Measurements from ENCODE around the gene ZNF33B.

The ZNF33B gene

GRCh38 chr10:42552188-42553063, 85.9 kb downstream of the ZNF33B start:
- peak overlapping the region; percentile 81 for H3K4me3 ChIP-seq (ENCODE audit: low read depth, low read length)
- peak; percentile 87 for TF ChIP-seq MAX (IDR thresholded peaks at IDR 0.05; ENCODE audit: low read depth, low read length)
- peak; percentile 68 for TF ChIP-seq MYC (IDR thresholded peaks at IDR 0.05; ENCODE audit: low read depth, low read length)
- no peak for TF ChIP-seq POLR2A (IDR thresholded peaks at IDR 0.05; ENCODE audit: extremely low read depth, insufficient read length)
- DNase-seq (ENCODE audit: low read depth) = peak; percentile 94

GRCh38 chr10:42551582-42552187, 86.7 kb downstream of the ZNF33B start:
- H3K4me3 ChIP-seq (ENCODE audit: low read depth, low read length) = peak overlapping the region; percentile 81
- DNase-seq (ENCODE audit: low read depth) = no peak
- TF ChIP-seq CTCF (IDR thresholded peaks at IDR 0.05; ENCODE audit: low read depth, low read length) (no peak), POLR2A (IDR thresholded peaks at IDR 0.05; ENCODE audit: extremely low read depth, insufficient read length) (no peak)

GRCh38 chr10:42549851-42550250, 88.5 kb downstream of the ZNF33B start:
- H3K4me3 ChIP-seq (ENCODE audit: low read depth, low read length) = no peak overlapping the region
- TF ChIP-seq CTCF (IDR thresholded peaks at IDR 0.05; ENCODE audit: low read depth, low read length) (no peak), POLR2A (IDR thresholded peaks at IDR 0.05; ENCODE audit: extremely low read depth, insufficient read length) (no peak), MYC (IDR thresholded peaks at IDR 0.05; ENCODE audit: low read depth, low read length) (no peak), MAX (IDR thresholded peaks at IDR 0.05; ENCODE audit: low read depth, low read length) (no peak)
- DNase-seq (ENCODE audit: low read depth) = no peak

- DNase-seq (ENCODE audit: low read depth) = no peak
- H3K4me3 ChIP-seq (ENCODE audit: low read depth, low read length) = no peak overlapping the region
- TF ChIP-seq CTCF (IDR thresholded peaks at IDR 0.05; ENCODE audit: low read depth, low read length) (no peak), POLR2A (IDR thresholded peaks at IDR 0.05; ENCODE audit: extremely low read depth, insufficient read length) (no peak)
Measured at GRCh38 chr10:42548254-42548653, 90.1 kb downstream of the ZNF33B start.

GRCh38 chr10:42544945-42545344, 93.4 kb downstream of the ZNF33B start:
- TF ChIP-seq MYC (IDR thresholded peaks at IDR 0.05; ENCODE audit: low read depth, low read length) (no peak), POLR2A (IDR thresholded peaks at IDR 0.05; ENCODE audit: extremely low read depth, insufficient read length) (no peak), CTCF (IDR thresholded peaks at IDR 0.05; ENCODE audit: low read depth, low read length) (no peak), MAX (IDR thresholded peaks at IDR 0.05; ENCODE audit: low read depth, low read length) (no peak)
- H3K4me3 ChIP-seq (ENCODE audit: low read depth, low read length) = no peak overlapping the region
- DNase-seq (ENCODE audit: low read depth) = no peak

- no peak overlapping the region for H3K4me3 ChIP-seq (ENCODE audit: low read depth, low read length)
- no peak for DNase-seq (ENCODE audit: low read depth)
- TF ChIP-seq CTCF (IDR thresholded peaks at IDR 0.05; ENCODE audit: low read depth, low read length) (no peak), POLR2A (IDR thresholded peaks at IDR 0.05; ENCODE audit: extremely low read depth, insufficient read length) (no peak), MAX (IDR thresholded peaks at IDR 0.05; ENCODE audit: low read depth, low read length) (no peak), MYC (IDR thresholded peaks at IDR 0.05; ENCODE audit: low read depth, low read length) (no peak)
Measured at GRCh38 chr10:42543840-42544372, 94.5 kb downstream of the ZNF33B start.
